GM12875 (cell line): Measurements from ENCODE around the gene USP33.
"Not testable (repeated sequence)": the region's sequence is repeated elsewhere in the genome, so short reads cannot be mapped to it uniquely, and the experiment has no call there.

Experiments
- H3K4me3 ChIP-seq: one replicate; pipeline ENCODE4 v1.5.1; 2011; ENCODE audit warnings: low read depth, low read length, control low read depth
- TF ChIP-seq, protein P1 (sequence below): IDR thresholded peaks from 2 replicates; pipeline ENCODE4 v1.5.1; 2011; ENCODE audit warnings: low read depth, mild to moderate bottlenecking, control low read depth, inconsistent platforms, low read length, moderate library complexity, borderline replicate concordance; ENCODE audit not compliant: insufficient read depth

The USP33 gene

DNA sequence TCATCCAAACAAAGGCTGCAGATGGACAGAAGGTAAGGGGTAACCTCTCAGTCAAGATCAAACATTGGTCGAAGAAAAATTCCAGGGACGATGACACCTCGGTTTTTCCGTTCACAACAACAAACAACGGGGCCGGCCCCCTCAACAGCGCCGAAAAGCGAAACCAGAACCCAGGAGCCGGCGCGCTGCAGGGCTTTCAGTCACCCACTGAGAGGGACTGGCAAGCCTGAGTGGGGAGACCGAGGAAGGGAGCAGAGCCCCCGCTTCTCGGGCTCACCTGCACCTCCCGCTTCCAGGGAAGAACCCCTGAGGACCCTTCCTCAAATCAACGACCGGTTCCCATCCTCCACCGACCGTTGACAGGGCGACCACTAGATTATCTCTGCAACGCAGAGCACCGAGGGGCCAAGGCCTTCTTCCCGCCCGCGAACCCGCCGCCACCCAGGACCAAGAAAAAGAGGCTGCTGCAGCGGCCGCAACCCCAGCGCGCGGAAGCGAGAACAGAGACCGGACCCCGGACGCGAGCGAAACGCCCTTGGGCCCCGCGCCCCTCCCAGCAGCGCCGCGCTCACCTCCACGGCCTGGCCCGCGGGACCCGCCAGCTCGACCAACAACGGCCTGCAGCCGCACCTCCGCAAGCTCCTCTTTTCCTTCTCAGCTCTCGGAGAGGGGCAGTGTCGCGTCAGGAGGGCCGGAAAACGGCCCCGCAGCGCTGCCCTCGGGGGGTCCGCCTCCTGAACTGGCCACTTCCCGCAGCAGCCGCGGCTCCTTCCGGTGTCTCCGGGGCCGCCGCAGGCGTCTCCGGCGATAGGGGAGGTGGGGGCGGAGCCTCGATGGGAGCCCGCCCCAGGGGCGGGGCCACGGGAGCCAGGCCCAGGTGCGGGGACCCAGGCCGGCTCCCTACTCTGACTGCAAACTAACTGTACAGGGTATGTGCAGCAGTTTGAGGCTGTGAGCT lies at the start of gene USP33:
Gene USP33, minus strand, starts transcription at position 782 of the 958 bp plus-strand sequence. CDS start 18,155 bp downstream, outside the sequence.
- peak within 1 kb of the TSS; percentile 87 for H3K4me3 ChIP-seq
- TF ChIP-seq, protein P1, sequence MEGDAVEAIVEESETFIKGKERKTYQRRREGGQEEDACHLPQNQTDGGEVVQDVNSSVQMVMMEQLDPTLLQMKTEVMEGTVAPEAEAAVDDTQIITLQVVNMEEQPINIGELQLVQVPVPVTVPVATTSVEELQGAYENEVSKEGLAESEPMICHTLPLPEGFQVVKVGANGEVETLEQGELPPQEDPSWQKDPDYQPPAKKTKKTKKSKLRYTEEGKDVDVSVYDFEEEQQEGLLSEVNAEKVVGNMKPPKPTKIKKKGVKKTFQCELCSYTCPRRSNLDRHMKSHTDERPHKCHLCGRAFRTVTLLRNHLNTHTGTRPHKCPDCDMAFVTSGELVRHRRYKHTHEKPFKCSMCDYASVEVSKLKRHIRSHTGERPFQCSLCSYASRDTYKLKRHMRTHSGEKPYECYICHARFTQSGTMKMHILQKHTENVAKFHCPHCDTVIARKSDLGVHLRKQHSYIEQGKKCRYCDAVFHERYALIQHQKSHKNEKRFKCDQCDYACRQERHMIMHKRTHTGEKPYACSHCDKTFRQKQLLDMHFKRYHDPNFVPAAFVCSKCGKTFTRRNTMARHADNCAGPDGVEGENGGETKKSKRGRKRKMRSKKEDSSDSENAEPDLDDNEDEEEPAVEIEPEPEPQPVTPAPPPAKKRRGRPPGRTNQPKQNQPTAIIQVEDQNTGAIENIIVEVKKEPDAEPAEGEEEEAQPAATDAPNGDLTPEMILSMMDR, result no peak

DNA sequence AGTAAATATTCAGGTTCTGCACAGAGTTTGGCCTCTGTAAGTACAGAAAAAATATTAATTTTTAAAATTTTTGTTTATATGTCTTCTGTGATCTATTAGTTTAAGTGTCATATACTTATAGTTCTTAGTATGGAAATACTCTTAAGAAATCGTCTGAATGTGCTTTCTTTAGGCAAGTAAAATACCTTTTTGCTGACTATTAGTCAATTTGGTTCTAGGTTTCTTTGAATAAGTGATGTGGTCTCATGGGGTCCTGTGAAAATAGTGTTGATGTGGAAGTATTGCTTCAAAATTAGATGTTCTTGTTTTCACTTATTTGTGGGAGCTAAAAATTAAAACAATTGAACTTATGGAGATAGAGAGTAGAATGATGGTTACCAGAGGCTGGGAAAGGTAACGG lies 43.7 kb upstream of the USP33 start:
- no peak overlapping the region for H3K4me3 ChIP-seq
- TF ChIP-seq, protein P1, result no peak

DNA sequence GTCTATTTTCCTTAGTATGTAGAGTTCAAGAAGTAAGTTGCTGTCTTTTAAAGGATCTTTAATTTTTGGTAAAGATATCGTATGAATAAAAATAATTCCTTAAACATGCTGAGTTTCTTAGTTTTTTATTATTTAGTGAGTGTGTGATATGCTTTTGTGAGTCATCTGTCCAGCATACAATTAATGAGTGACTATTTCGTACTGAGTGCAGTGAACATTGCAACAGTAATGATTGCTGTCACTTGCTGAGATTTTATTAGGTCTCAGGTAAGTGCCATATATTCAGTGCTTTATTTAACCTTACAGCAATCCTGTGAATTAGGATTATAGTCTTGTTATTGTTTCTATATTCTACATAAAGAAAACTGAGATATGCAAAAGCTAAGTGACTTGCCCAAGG lies 42.4 kb upstream of the USP33 start:
- no peak overlapping the region for H3K4me3 ChIP-seq
- TF ChIP-seq, protein P1, result no peak

DNA sequence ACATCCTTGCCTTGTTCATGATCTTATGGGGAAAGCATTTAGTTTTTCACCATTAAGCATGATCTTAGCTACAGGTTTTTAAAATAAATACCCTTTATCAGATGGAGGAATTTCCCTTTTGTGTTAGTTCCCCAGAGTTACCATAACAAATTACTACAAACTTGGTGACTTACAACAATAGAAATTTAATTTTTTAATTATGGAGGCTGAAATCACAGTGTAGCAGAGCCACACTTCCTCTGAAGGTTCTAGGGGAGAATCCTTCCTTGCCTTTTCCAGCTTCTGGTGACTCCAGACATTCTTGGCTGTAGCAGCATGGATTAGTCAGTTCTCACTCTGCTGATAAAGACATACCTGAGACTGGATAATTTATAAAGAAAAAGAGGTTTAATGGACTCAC lies 38.3 kb upstream of the USP33 start:
- TF ChIP-seq, protein P1, result no peak
- no peak overlapping the region for H3K4me3 ChIP-seq

DNA sequence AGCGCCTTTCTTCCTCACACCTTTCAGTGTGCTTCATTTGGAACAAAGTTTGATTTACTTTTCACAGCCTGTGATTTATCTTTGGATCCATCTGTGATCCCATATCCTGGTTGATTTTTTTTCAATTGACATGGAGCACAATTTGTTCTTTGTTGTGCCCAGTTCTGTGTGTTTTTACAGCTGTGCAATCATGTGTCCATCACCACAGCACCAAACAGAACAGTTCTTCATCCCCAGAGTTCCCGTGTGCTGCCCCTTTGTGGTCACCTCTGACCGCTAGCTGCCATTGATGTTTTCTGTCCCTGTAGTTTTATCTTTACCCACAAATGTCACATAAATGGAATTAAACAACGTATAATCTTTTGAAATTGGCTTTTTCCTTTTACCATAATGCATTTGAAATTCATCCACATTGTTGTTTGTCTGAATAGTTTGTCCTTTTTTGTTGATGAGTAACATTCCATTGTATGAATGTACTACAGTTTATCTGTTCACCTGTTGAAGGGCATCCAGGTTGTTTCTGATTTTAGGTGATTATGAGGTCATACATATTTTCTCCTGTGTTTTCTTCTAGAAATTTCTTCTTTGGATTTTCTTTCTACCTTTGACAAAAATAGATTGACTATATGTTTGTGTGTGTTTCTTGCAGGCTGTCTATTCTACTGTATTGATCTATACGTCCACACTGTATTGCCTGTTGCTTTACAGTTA lies 37.2 kb upstream of the USP33 start:
- TF ChIP-seq, protein P1, result no peak
- no peak overlapping the region for H3K4me3 ChIP-seq

DNA sequence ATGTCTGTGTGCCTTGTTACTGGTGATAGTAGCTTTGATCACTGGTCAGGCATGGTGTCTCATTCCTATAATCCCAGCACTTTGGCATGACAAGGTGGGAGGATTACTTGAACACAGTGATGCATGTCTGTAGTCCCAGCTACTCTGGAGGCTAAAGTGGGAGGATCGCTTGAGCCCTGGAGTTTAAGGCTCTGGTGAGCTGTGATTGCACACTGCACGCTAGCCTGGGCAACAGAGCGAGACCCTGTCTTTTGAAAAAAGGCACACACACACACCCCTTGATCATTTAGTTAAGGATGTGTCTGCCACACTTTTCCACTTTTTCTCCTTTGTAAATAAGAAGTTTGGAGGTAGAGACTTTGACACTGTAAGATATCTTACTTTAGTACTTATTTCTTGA lies 34.9 kb upstream of the USP33 start:
- H3K4me3 ChIP-seq, result no peak overlapping the region
- TF ChIP-seq, protein P1, result no peak

DNA sequence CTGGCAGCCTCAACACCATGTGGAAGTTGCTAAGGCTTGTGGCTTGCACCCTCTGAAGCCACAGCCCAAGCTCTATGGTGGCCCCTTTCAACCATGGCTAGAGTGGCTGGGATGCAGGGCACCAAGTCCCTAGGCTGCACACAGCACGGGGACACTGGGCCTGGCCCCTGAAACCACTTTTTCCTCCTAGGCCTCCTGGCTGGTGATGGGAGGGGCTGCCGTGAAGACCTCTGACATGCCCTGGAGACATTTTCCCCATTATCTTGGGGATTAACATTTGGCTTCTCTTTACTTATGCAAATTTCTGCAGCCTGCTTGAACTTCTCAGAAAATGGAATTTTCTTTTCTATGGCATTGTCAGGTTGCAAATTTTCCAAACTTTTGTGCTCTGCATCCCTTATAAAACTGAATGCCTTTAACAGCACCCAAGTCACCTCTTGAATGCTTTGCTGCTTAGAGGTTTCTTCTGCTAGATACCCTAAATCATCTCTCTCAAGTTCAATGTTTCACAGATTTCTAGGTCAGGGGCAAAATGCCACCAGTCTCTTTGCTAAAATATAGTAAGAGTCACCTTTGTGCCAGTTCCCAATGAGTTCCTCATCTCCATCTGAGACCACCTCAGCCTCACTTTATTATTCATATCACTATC lies 26.6 kb upstream of the USP33 start:
- H3K4me3 ChIP-seq, result not testable (repeated sequence)
